HPDE6-E6E7 (cell line): ENCODE measurements around the gene PPP1R1A.

Source experiments
- DNase-seq: peaks from one replicate; pipeline ENCODE4 v3.0.0; 2011; ENCODE audit warnings: missing footprints; ENCODE audit errors: extremely low spot score

Gene PPP1R1A

GRCh38 chr12:54588110-54588889 is at the start of gene PPP1R1A:
Gene PPP1R1A (minus strand): TSS chr12:54588659. CDS start chr12:54588488, 171 bp downstream.
- no peak for DNase-seq

- DNase-seq: no peak
Measured at GRCh38 chr12:54634795-54635194, 46.3 kb upstream of the PPP1R1A start, which contains the start of gene LACRT. Gene LACRT (minus strand): TSS chr12:54634895. CDS start chr12:54634841, 54 bp downstream.

- no peak for DNase-seq
Measured at GRCh38 chr12:54631988-54632728, 43.7 kb upstream of the PPP1R1A start.

DNA sequence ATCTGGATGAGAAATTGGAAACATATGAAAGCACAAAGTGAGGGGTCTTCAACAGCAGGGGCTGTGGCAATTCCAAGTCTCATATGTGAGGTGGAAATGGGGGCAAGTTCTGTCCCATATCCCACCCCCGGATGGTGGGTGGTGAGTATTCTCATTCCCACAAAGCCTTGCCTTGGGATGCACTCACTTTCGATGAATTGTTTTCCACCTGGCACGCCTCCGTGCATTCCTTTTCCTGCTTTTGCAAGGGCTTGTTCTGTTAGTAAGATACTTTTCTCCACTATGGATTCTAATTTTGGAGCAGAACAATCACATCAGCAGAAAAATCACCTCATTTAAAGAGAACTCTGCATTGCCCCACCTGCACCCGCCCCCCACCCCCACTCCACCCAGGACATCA is 43.1 kb upstream of the PPP1R1A start:
- no peak for DNase-seq

DNA sequence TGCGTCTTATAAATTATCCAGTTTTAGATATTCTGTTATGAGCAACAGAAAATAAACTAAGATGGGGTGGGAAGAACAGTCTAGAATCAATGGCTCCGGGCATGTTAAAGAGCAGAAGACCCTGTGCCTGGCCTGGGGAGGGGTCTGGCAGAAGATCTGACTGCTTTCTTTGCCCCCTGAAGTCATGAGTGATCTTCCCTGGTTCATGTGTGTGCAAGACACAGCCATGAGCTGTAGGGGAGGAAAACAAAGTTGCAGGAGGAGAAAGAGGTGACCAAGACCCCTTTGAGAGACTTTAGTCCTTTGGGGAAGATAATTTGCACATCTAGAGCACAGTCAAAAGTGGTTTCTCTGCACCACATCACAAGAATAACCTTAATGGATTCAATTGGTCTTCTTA is 41.5 kb upstream of the PPP1R1A start:
- no peak for DNase-seq

- no peak for DNase-seq
Measured at GRCh38 chr12:54628186-54628846, 39.9 kb upstream of the PPP1R1A start.

DNA sequence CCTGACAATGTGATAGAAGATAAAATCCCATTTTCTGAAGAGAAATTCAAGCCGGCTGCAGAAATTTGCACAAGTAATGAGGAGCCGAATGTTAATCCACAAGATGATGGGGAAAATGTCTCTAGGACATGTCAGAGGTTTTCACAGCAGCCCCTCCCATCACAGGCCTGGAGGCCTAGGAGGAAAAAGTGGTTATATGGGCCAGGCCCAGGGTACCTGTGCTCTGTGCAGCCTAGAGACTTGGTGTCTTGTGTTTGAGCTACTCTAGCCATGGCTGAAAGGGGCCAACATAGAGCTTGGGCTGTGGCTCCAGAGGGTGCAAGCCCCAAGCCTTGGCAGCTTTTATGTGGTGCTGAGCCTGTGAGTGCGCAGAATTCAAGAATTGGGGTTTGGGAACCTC is 38.8 kb upstream of the PPP1R1A start:
- no peak for DNase-seq

DNA sequence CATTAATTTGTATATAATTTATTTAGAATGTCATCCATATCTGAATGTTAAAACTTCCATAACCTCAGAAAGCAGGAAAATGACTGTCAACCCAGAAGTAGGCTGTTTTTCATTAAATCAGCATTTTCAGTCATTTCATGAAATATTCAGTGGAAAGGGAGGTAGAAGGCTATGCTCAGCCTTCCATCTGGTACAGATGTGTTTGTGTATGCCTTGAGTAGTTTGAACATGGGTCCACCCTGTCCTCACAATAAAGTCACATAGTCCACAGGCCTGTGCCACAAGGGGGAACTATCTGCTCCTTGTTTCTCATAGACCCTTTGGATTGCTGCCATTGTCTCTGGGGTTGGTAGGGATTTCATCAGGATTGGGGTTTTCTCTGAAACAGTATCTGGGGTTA is 37.1 kb upstream of the PPP1R1A start:
- no peak for DNase-seq

GRCh38 chr12:54624315-54625279 is 36.1 kb upstream of the PPP1R1A start:
- no peak for DNase-seq

DNA sequence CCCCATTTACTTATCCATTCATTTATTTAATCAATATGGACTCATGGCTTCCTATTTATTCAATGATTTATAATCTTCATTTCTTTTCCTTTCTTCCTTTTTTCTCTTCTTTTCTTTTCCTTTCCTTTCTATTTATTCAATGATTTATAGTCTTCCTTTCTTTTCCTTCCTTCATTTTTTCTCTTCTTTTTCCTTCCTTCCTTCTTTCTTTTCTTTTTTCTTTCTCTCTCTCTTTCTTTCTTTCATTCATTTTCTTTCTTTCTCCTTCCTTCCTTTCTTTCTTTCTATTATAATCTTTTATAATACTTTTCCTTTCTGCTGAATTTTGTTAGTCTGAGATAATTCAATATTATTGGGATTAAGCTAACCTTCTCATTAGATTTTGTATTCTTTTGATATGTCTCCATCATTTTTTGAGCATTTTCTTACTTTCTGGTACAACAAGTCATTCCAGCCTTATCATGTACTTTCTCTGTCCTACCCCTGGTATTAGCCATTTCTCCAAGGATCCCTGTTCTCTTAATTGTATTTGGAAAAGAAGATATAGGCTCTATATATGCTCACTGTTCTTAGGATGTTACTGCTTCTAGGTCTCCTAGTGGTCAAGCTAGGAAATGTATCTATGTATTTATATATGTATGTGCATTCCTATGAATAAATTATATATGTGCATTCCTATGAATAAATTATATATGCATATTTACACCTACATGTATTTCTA is 34.2 kb upstream of the PPP1R1A start:
- no peak for DNase-seq

GRCh38 chr12:54616933-54617680 is 28.6 kb upstream of the PPP1R1A start:
- DNase-seq: no peak

- no peak for DNase-seq
Measured at GRCh38 chr12:54612225-54612750, 23.8 kb upstream of the PPP1R1A start.

GRCh38 chr12:54611715-54612149 is 23.3 kb upstream of the PPP1R1A start:
- no peak for DNase-seq

DNA sequence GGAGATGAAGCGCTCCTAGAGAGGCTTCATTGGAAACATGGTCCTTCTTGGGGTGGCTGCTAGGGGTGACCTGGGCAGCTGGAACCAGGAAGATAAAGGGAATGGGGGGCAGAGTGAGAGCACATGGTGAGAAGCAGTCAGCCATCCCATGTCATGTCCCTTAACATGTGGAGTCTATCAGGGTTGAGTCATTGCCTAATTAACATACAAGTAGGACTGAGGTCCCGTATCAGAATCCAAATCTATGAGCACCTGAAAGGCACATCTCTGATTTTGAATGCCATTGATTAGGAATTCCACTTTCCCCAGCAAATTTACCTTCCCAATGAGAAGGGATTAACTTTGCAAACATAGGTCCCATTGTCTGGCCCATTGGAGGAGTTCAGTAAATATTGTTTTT is 20.3 kb upstream of the PPP1R1A start:
- DNase-seq: no peak

DNA sequence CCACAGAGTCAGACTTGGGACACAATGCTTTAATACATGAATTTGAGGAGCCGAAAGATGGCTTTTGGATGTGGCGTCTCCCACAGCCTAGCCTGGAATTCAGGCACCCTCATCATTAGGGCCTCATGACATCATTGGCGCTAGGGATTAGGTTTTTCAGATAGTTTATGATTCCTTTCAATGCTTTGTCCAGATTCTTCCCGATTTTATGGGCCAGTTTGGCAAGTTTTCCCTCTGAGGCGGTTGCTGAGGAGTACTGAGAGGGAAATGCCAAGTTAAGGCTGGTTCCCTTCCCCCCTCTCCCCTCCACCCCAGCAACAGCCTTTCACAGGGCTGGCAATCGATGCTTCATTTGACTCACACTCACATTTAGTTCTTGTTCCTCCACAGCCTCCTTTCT is 19.7 kb upstream of the PPP1R1A start:
- no peak for DNase-seq

GRCh38 chr12:54606556-54606955 is 18.1 kb upstream of the PPP1R1A start:
- DNase-seq: no peak

GRCh38 chr12:54605138-54605970 is 16.9 kb upstream of the PPP1R1A start:
- no peak for DNase-seq

GRCh38 chr12:54604436-54604835 is 16.0 kb upstream of the PPP1R1A start:
- no peak for DNase-seq

- DNase-seq: no peak
Measured at GRCh38 chr12:54603872-54604271, 15.4 kb upstream of the PPP1R1A start.
